Stimulated activated naive CD8-positive, alpha-beta T cell treated with anti-CD3 and anti-CD28 coated beads, Interleukin-15, Interleukin-2, amounts not matched to agents 100 U/mL and 50 U/mL, for 24 hours (primary cell): ENCODE measurements around the gene CPZ.

Source experiments
- ATAC-seq: fragments of 150-1000 bp; cut with Tn5 transposase; one replicate; pipeline ENCODE4 v1.10.0; 2021
- DNase-seq: peaks from one replicate; pipeline ENCODE4 v3.0.0; 2021

The CPZ gene

DNA sequence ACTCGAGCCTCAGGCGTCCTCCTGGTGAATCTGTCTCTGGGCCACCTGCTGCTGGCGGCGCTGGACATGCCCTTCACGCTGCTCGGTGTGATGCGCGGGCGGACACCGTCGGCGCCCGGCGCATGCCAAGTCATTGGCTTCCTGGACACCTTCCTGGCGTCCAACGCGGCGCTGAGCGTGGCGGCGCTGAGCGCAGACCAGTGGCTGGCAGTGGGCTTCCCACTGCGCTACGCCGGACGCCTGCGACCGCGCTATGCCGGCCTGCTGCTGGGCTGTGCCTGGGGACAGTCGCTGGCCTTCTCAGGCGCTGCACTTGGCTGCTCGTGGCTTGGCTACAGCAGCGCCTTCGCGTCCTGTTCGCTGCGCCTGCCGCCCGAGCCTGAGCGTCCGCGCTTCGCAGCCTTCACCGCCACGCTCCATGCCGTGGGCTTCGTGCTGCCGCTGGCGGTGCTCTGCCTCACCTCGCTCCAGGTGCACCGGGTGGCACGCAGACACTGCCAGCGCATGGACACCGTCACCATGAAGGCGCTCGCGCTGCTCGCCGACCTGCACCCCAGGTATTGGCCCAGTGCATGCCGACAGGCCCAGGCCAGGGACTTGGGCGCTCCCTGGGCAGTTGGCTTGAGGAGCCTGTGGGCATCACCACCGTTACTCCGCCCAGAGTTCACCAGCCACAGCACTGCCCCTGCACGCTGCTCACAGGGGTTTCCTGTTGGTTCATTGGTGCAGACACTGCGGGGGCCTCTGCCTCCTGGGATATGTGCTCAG lies 11.3 kb upstream of the CPZ start:
- ATAC-seq = no peak
- DNase-seq = no peak

DNA sequence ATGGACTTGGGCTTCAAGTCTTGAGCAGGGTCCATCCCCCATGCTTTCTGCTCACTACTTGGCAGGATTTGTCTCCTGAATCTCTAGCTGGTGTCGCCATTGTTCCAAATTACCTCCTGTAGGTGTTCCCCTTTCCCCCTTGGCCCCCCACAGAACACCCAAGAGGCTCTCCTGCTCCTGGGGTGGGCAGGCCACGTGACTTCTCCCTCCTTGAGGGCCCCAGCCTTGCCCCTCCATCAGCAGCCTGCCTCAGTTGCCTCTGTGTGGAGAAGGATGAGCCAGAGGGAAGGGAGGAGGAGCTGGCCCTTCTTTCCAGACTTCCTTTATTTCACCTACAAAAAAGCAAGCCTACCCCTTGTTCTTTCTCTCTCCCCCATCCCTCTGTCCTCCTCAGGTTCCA lies 10.5 kb upstream of the CPZ start:
- ATAC-seq = no peak
- DNase-seq = no peak

DNA sequence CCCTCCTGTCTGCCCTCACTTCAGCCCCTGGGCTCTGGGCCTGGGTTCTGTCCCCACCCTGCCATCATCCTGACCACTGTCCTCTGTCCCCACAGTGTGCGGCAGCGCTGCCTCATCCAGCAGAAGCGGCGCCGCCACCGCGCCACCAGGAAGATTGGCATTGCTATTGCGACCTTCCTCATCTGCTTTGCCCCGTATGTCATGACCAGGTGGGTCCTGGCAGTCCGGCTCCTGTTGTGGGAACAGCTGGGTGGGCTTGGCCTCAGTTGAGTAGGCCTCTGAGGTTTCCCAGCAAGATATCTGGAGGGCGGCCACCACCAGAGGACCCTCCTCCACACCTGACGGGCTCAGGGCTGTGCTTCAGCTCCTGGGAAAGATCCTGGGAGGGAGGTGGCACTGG lies 10.1 kb upstream of the CPZ start:
- no peak for ATAC-seq

DNA sequence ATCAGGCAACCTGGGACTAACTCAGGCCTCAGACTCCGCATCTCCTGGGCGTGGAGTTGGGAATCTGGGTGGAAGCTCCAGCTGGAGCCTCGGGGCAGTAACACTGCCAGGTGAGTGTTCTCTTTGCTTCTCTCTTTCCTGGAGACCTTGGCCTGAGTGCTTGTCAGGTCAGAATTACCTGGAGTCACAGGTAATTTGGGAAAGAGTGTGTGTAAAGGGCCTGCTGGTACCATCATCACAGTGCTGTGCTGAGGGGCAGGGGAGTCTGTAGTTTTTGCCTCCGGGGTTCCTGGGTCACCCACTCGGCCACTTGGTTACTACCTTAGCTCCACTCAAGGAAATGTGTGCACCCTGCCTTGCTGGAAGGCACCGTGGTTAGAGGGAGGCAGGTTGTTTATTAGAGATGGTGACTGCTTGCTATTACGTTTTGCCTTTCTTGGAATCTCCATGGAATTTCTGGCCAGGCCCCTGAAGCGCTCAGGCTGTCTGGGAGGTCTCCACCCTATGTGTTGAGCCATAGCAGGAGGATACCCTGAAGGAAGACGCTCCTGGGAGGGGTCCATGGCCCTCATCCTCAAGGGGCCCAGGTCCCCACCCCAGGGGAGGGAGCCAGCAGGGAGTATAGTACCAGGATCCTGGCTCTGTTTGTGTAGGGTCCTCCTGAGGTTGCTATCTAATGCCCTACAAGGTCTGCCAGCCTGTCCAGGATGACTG lies 9.5 kb upstream of the CPZ start:
- DNase-seq (no peak), ATAC-seq (no peak)

More for the DNA sequence above, 10.1 kb upstream of the CPZ start:
- no peak for DNase-seq

DNA sequence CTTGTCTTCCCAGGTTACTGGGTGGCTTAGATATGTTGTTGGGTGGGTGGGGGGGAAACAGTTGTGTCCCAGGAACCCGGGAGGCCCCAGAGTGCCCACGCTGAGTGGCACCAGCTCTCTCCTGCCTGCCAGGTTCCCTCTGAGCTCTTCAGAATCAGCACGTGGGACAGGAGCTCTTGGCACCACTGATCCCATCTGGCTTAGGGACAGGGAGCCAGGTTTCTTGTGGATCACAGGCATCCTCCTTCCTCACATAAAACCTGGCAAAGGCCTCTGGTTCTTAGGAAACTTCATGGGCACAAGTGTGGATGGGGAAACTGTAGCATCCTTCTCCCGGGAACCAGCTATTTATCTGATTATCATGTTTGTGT lies 8.9 kb upstream of the CPZ start:
- no peak for DNase-seq
- no peak for ATAC-seq

DNA sequence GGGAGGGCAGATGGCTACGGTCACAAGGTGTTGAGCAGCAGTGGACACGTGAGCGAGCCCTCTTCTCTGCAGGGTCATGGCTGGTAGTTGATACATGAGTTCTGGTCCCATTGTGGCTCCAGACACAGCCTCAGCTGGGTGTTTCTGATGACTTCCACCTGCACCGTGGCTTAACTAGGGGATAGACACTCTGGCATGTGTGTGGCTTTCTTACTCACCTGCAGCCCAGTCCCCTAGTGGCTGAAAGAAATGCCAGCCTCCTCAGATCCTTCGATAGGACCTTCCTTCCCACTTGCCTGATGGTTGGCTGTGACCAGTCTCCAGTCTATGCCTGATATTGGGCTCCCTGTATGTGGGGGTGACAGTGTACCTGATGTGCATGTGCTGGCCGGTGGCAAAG lies 7.4 kb upstream of the CPZ start:
- ATAC-seq = no peak

DNA sequence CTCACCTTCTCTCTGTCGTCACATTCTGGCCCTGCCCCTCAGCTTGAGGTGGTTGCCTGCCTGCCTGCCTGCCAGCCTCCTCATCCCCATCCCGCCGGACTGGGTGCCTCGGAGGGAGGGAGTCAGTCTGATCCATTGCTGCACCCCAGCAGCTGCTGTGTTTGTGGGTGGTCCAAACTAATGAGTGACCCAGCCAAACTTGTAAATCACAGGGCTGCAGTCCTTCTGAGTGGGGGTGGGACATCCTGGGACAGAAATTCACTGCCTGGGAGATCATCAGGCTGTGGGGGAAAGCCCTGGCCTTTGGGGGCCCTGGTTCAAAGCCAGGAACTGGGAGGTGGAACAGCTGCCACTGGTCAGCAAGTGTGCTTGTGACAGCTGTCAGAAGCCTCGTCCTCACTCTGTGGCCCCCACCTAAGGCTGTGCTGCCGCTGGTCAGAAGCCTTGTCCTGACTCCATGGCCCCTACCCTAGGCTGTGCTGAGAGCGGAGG lies 6.8 kb upstream of the CPZ start:
- ATAC-seq = no peak
- DNase-seq = no peak

More for the DNA sequence above, 7.4 kb upstream of the CPZ start:
- no peak for DNase-seq

DNA sequence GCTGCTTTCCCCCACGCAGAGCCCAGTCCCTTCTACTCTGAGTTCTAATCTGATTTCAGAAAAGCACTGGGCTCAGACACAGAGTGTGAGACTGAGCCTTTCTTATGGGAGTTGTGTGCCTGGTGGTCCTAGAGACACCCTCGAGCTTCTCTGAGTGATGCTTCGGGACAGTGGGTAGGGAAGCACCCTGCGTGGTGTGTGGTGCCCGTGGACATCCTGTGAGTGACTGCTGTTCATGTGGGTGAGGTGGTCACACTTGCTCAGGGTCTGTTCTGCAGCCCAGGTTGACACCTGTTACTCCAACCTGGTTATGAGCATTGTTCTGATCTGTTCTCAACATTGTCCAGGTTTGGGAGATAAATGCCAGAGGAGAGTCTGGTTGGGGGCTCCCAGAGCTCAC lies 6.3 kb upstream of the CPZ start:
- DNase-seq = no peak
- no peak for ATAC-seq

DNA sequence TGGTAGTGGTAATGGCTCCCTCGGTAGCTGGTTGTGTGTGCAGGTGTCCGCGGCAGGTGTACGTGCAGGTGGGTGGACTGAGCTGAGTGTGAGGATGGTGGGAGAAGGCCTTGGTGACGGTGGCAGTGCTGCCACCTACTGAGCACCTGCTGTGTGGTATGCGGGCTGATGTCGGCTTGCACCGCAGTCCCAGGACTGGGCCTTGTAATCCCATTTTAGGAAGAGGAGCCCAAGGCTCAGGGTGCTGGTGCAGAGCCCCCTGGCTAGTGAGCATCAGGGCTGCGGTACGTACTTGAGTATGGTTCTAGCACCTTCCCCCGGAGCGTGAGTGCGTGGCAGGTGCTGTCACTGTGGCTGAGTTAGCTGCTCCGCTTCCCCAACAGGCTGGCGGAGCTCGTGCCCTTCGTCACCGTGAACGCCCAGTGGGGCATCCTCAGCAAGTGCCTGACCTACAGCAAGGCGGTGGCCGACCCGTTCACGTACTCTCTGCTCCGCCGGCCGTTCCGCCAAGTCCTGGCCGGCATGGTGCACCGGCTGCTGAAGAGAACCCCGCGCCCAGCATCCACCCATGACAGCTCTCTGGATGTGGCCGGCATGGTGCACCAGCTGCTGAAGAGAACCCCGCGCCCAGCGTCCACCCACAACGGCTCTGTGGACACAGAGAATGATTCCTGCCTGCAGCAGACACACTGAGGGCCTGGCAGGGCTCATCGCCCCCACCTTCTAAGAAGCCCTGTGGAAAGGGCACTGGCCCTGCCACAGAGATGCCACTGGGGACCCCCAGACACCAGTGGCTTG lies 5.7 kb upstream of the CPZ start:
- DNase-seq = no peak
- ATAC-seq = no peak

DNA sequence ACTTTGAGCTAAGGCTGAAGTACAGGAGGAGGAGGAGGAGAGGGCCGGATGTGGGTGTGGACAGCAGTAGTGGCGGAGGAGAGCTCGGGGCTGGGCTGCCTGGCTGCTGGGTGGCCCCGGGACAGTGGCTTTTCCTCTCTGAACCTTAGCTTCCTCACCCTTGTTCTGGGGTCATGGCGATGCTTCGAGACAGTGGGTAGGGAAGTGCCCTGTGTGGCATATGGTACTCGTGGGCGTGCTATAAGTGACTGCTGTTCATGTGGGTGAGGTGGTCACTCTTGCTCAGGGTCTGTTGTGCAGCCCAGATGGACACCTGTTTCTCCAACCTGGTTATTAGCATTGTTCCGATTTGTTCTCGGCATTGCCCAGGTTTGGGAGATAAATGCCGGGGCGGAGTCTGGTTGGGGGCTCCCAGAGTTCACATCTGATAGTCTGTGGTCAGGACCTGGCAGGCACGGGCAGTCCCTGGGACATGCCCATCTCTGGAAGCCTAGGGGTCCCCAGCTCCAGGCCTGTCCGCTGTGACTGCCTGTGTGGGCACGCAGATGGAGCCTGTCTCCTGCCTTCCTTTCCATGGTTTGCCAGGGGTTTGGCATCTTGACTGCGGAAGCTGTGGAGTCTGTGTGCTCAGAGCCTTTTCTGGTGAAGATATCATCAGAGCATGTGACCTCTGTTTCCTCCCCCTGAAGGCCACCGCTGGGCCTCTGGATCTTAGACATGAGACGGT lies 4.9 kb upstream of the CPZ start:
- no peak for ATAC-seq
- no peak for DNase-seq

DNA sequence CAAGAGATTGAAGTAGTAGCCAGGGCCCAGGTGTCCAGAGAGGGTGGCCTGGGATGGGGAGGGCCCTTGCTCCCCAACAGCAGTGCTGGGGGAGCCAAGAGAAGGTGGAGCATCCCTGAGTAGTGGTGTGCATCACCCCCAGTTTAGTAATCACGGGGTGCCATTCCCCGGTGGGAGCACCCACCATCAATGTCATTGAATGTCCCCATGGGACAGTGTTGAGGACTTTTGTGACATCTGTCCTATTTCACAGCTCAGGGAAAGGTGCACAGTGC lies 4.4 kb upstream of the CPZ start:
- ATAC-seq (no peak), DNase-seq (no peak)

DNA sequence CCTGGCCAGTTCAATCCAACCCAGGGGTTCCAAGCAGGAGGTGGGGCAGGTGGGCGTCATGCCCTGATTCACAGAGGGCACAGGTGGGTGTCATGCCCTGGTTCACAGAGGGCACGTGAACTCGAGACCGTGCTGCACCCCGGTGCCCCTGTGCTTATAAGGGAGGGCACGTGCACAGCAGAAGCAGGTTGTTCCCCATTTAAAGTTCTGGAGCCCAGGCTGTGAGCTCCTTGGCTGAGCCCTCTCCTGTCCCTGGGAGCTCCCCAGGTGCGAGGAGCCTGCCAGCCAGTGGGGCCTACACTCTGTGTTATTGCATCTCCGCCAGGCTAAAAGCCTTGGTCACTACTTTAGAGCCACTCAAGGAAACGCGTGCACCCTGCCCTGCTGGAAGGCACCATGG lies 3.2 kb upstream of the CPZ start:
- DNase-seq (no peak), ATAC-seq (no peak)

DNA sequence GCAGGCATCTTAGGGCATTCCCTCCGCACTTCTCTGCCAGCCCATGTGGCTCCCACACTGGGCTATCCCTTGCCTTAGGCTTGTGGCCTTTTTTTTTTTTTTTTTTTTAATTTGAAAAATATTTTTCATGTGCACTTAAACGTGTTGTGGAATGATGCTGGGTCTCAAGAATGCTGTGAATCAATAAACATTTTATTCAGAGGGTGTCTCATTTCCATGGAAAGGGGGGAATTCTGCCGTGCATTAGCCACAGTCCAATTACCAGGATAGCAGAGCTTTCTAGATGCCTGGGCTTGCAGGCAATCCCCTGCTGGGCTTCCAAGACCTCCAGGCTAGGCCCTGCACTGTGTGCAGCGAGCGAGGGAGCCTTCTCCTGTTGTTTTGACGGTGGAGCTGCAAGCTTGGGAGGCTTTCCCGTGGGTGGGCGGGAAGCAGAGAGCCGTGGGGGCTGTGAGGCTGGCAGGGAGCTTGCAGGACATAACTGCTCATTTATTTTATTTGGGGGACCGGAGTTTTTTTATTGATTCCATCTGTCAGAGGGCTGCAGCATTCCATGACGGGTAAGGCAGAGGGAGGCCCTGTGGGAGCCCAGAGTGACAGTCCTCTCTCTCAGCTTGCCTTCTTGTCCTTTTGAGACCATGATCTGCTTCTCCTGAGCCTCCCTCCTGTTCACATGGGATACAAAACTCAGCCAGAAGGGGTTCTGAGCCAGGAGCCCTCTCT lies 2.6 kb upstream of the CPZ start:
- DNase-seq (no peak), ATAC-seq (no peak)

DNA sequence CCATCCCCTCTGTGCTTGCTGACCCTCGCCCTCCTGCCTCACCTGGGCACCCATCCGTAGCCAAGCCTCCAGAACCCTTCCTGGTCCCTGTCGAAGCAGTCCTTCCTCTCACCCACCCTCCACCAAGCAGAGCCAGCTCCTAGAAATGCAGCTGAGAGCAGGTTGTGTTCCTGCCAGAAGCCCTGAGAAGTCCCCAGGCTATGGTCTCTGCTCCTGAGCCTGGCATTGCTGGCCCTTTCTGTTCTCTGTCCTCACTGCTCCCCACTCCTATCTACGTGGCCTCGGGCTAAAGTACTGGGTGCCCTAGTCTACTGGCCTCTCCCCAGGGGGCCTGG lies 2.1 kb upstream of the CPZ start:
- ATAC-seq = no peak

DNA sequence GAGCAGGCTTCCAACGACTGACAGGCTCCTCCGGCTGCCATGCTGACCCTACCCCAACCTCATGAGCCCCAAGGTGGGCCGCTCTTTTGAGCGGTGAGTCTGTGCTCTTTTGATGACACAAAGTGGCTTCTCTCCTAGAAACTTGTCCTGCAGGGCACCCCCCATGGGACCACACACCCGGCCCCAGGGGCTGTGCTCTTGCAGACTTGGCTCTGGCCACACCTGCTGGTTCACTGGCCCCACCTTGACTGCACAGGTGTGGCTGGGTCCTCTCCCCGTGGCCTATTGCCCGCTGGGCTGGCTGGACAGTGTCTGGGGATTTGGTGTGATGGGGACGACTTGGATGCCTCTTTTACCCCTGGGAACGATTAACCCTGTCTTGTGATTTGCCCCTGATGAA lies 1.5 kb upstream of the CPZ start:
- DNase-seq (no peak), ATAC-seq (no peak)

More for the DNA sequence above, 2.1 kb upstream of the CPZ start:
- no peak for DNase-seq

DNA sequence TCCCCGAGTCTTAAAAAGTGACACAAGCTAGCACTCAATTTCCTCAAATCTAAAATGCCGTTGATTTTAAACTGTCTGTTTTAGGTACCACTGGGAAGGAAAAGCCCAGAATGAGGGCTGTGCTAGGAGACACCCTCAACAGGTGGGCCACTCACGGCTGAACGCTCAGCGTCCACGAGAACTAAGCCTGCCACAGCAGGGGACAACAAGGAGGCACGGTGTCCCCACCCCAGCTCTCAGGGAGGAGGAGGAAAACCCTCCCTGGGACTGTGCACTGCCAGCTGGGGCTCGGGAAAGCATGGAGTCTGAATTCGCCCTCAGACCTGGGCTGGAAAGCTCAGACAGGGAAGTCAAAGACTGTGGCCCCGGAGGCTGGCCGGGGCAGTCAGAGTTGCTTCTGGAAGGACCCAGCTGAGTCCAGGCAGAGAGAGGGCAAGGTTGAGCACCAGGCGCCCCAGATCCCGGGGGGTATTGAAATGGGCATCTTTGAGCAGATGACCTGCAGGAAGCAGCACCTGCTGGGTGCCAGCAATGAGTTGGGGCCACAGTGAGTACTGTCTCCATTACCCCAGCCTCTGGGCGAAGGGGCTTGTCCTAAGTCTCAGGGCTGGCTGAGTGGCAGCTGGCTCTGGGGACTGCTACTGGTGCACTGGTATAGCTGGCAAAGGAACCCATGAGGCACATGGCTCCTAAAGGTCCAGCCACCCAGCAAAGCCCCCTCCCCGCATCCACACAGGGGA lies 769 bp upstream of the CPZ start:
- ATAC-seq (no peak), DNase-seq (no peak)

DNA sequence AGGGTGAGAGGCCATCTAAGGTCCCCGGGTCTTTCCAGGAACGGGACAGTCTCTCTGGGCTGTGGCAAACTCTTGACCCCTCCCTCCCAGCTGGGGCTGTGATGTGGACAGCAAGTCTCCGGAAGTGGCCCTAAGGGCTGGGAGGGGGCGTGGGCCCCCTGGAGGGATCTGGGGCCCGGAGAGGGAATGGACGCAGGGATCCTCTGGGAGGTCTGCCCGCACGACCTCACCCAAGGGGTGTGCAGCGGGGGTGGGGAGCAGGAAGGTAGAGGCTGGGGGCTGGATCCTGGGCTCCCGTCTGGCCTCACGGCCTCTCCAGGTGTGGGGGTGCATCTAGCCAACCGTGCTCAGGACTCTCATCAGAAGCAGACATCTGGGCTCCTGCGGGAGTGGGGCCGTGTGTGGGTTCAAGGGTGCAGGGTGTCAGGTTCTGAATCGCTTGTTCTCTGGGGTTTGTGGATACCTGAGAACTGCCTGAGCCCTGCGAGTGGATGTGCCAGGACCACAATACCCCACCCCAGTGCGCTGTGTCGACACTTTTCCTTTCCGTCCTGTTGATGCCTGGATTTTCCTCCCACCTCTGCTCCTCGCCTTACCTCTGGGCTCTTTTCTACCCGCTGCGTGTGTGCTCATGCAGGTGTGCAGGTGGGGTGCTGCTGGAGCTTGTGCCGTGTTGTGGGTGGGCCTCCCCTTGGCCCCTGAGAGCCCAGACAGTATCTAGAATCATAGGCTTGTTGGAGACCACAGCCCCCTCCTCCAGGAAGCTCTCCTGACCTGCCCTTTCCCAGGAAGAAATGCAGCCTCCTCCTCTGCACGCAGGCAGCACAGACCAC lies 915 bp downstream of the CPZ start:
- DNase-seq (no peak), ATAC-seq (no peak)

DNA sequence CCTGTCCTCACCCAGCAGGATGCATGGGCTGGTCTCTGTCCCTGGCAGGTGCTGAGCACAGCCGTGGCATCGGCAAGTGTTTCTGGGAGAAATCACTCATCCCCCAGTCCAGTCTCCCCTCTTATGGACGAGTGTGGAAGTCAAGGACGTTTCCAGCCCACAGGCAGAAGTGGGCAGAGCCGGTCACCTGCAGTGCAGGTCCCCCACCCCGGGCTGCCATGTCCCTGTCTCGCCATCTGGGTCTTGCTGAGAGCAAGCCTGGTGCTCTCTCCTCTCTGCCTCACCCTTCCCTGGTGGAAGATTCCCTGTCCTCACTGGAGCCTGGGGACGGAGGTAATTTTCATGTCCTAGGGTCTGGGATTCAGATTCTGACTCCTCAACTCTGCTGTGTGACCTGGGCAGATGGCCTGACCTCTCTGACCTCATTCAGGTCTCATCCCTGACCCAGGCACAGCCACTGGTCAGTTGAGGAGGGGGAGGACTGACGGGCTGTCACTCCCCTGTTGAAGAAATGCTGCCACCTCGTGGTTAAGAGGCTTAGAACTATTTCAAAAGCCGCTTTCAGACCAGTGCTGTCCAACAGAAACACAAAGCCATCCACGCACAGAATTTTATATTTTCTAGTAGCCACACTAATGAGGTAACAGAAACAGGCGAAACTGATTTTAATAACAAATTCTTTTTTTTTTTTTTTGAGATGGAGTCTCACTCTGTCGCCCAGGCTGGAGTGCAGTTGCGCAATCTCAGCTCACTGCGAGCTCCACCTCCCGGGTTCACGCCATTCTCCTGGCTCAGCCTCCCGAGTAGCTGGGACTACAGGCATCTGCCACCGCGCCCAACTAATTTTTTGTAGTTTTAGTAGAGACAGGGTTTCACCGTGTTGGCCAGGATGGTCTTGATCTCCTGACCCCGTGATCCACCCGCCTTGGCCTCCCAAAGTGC lies 1.8 kb downstream of the CPZ start:
- DNase-seq (peak; percentile 20), ATAC-seq (no peak)
